Measurements from ENCODE around the gene THAP11.

THAP11 gene

GRCh38 chr16:67880584-67880983, 38.5 kb downstream of the THAP11 start:
- no peak overlapping the region for H3K27ac Mint-ChIP-seq
- H3K36me3 Mint-ChIP-seq (ENCODE audit: low read depth): peaks cover 39% of the 10 kb centered on the region
- H3K4me3 Mint-ChIP-seq: no peak overlapping the region
- H3K27me3 Mint-ChIP-seq (ENCODE audit: low read depth): no peaks in the 10 kb centered on the region
- H3K9me3 Mint-ChIP-seq: no peaks in the 10 kb centered on the region
- H3K4me1 Mint-ChIP-seq (ENCODE audit: low read depth): peaks cover 5% of the 10 kb centered on the region

- H3K9me3 Mint-ChIP-seq: no peaks in the 10 kb centered on the region
- H3K4me3 Mint-ChIP-seq: no peak overlapping the region
- H3K27ac Mint-ChIP-seq: no peak overlapping the region
- H3K36me3 Mint-ChIP-seq (ENCODE audit: low read depth): peaks cover 37% of the 10 kb centered on the region
- no peaks in the 10 kb centered on the region for H3K27me3 Mint-ChIP-seq (ENCODE audit: low read depth)
- no peaks in the 10 kb centered on the region for H3K4me1 Mint-ChIP-seq (ENCODE audit: low read depth)
Measured at GRCh38 chr16:67881621-67882161, 39.6 kb downstream of the THAP11 start.

- no peaks in the 10 kb centered on the region for H3K4me1 Mint-ChIP-seq (ENCODE audit: low read depth)
- peaks cover 36% of the 10 kb centered on the region for H3K36me3 Mint-ChIP-seq (ENCODE audit: low read depth)
Measured at GRCh38 chr16:67882374-67883145, 40.4 kb downstream of the THAP11 start.

GRCh38 chr16:67883146-67883871, 41.2 kb downstream of the THAP11 start:
- H3K36me3 Mint-ChIP-seq (ENCODE audit: low read depth): peaks cover 31% of the 10 kb centered on the region
- no peak overlapping the region for H3K27ac Mint-ChIP-seq
- no peaks in the 10 kb centered on the region for H3K4me1 Mint-ChIP-seq (ENCODE audit: low read depth)
- no peaks in the 10 kb centered on the region for H3K27me3 Mint-ChIP-seq (ENCODE audit: low read depth)
- no peaks in the 10 kb centered on the region for H3K9me3 Mint-ChIP-seq
- no peak overlapping the region for H3K4me3 Mint-ChIP-seq

More at GRCh38 chr16:67882374-67883145, 40.4 kb downstream of the THAP11 start:
- H3K27ac Mint-ChIP-seq: no peak overlapping the region
- no peak overlapping the region for H3K4me3 Mint-ChIP-seq
- H3K9me3 Mint-ChIP-seq: no peaks in the 10 kb centered on the region
- no peaks in the 10 kb centered on the region for H3K27me3 Mint-ChIP-seq (ENCODE audit: low read depth)

- Mint-ChIP-seq H3K9me3 (no peaks in the 10 kb centered on the region), H3K36me3 (ENCODE audit: low read depth) (peaks cover 31% of the 10 kb centered on the region), H3K27me3 (ENCODE audit: low read depth) (no peaks in the 10 kb centered on the region), H3K4me1 (ENCODE audit: low read depth) (no peaks in the 10 kb centered on the region), H3K4me3 (no peak overlapping the region), H3K27ac (no peak overlapping the region)
Measured at GRCh38 chr16:67883872-67884261, 41.7 kb downstream of the THAP11 start.

- Mint-ChIP-seq H3K4me1 (ENCODE audit: low read depth) (no peaks in the 10 kb centered on the region), H3K9me3 (no peaks in the 10 kb centered on the region), H3K4me3 (no peak within 1 kb of the TSS), H3K36me3 (ENCODE audit: low read depth) (peaks cover 25% of the 10 kb centered on the region), H3K27me3 (ENCODE audit: low read depth) (no peaks in the 10 kb centered on the region), H3K27ac (no peak within 1 kb of the TSS)
Measured at GRCh38 chr16:67884684-67885083, 42.6 kb downstream of the THAP11 start, which contains the start of gene NRN1L. Gene NRN1L, plus strand, starts transcription at chr16:67884885. Its CDS starts 19 bp downstream, at chr16:67884904.

GRCh38 chr16:67885545-67885944, 43.4 kb downstream of the THAP11 start:
- Mint-ChIP-seq H3K9me3 (no peaks in the 10 kb centered on the region), H3K27ac (no peak overlapping the region), H3K4me1 (ENCODE audit: low read depth) (no peaks in the 10 kb centered on the region), H3K4me3 (no peak overlapping the region), H3K36me3 (ENCODE audit: low read depth) (peaks cover 21% of the 10 kb centered on the region), H3K27me3 (ENCODE audit: low read depth) (no peaks in the 10 kb centered on the region)

GRCh38 chr16:67885976-67886375, 43.9 kb downstream of the THAP11 start:
- peaks cover 20% of the 10 kb centered on the region for H3K36me3 Mint-ChIP-seq (ENCODE audit: low read depth)
- H3K27me3 Mint-ChIP-seq (ENCODE audit: low read depth): no peaks in the 10 kb centered on the region
- no peaks in the 10 kb centered on the region for H3K4me1 Mint-ChIP-seq (ENCODE audit: low read depth)
- no peak overlapping the region for H3K4me3 Mint-ChIP-seq
- H3K27ac Mint-ChIP-seq: no peak overlapping the region
- no peaks in the 10 kb centered on the region for H3K9me3 Mint-ChIP-seq

- Mint-ChIP-seq H3K4me1 (ENCODE audit: low read depth) (no peaks in the 10 kb centered on the region), H3K27ac (peak overlapping the region; percentile 36), H3K27me3 (ENCODE audit: low read depth) (no peaks in the 10 kb centered on the region), H3K36me3 (ENCODE audit: low read depth) (peaks cover 17% of the 10 kb centered on the region), H3K9me3 (no peaks in the 10 kb centered on the region), H3K4me3 (no peak overlapping the region)
Measured at GRCh38 chr16:67886387-67886786, 44.3 kb downstream of the THAP11 start.

- Mint-ChIP-seq H3K27me3 (ENCODE audit: low read depth) (no peaks in the 10 kb centered on the region), H3K4me1 (ENCODE audit: low read depth) (peaks cover 7% of the 10 kb centered on the region), H3K27ac (no peak overlapping the region), H3K36me3 (ENCODE audit: low read depth) (peaks cover 11% of the 10 kb centered on the region), H3K9me3 (no peaks in the 10 kb centered on the region), H3K4me3 (no peak overlapping the region)
Measured at GRCh38 chr16:67888331-67888730, 46.2 kb downstream of the THAP11 start.

GRCh38 chr16:67892375-67892774, 50.3 kb downstream of the THAP11 start:
- peaks cover 2% of the 10 kb centered on the region for H3K36me3 Mint-ChIP-seq (ENCODE audit: low read depth)
- no peaks in the 10 kb centered on the region for H3K9me3 Mint-ChIP-seq

GRCh38 chr16:67892899-67893742, 51.0 kb downstream of the THAP11 start, which contains the start of gene PSKH1:
Gene PSKH1, plus strand, starts transcription at chr16:67893254. Its CDS starts 15,496 bp downstream, at chr16:67908750.
- Mint-ChIP-seq H3K27me3 (ENCODE audit: low read depth) (no peaks in the 10 kb centered on the region), H3K4me3 (peak within 1 kb of the TSS; percentile 95), H3K9me3 (no peaks in the 10 kb centered on the region), H3K4me1 (ENCODE audit: low read depth) (peaks cover 20% of the 10 kb centered on the region), H3K27ac (peak within 1 kb of the TSS; percentile 94), H3K36me3 (ENCODE audit: low read depth) (peaks cover 2% of the 10 kb centered on the region)

More at GRCh38 chr16:67892375-67892774, 50.3 kb downstream of the THAP11 start:
- peaks cover 20% of the 10 kb centered on the region for H3K4me1 Mint-ChIP-seq (ENCODE audit: low read depth)
- H3K4me3 Mint-ChIP-seq: peak overlapping the region; percentile 90
- peak overlapping the region; percentile 88 for H3K27ac Mint-ChIP-seq
- no peaks in the 10 kb centered on the region for H3K27me3 Mint-ChIP-seq (ENCODE audit: low read depth)
